HEK293 (cell line): Measurements from ENCODE around the gene PLEKHG3.

Source experiments
- CTCF ChIA-PET: fragments of 350-600 bp; formaldehyde crosslinking; extraction: SDS; loops from one replicate; lab custom pipeline; 2021; ENCODE audit warnings: antibody characterized with exemption; lab: Yijun Ruan, JAX
- POLR2A ChIA-PET: fragments of 300-600 bp; formaldehyde crosslinking; extraction: SDS; loops from one replicate; lab custom pipeline; 2020; ENCODE audit warnings: antibody characterized with exemption, inconsistent platforms; lab: Yijun Ruan, JAX
- H3K27ac ChIP-seq: fragments of 200-500 bp; sonication (Bioruptor generic); 2 replicates; pipeline ENCODE4 v1.5.1; 2014; ENCODE audit warnings: low read depth, low read length, control low read depth, inconsistent platforms; ENCODE audit errors: extremely low read depth
- H3K36me3 ChIP-seq, 2 experiments: fragments of 200-500 bp in 1 of 2; sonication (Bioruptor generic) in 1 of 2; 1 replicate in 1 of 2; 2 replicates in 1 of 2; pipeline ENCODE4 v1.5.1; 2014 to 2017; ENCODE audit warnings: inconsistent platforms in 2 of 2, low read length in 2 of 2; ENCODE audit not compliant: control insufficient read depth in 2 of 2, insufficient read depth in 1 of 2
- H3K4me1 ChIP-seq: fragments of 200-500 bp; sonication (Bioruptor generic); 2 replicates; pipeline ENCODE4 v1.5.1; 2014; ENCODE audit warnings: mild to moderate bottlenecking, low read length, inconsistent platforms; ENCODE audit not compliant: control insufficient read depth, insufficient read depth
- H3K4me3 ChIP-seq: 2 replicates; pipeline ENCODE4 v1.5.1; 2011; ENCODE audit warnings: low read depth, mild to moderate bottlenecking, control low read depth, low read length, moderate library complexity
- H3K9me3 ChIP-seq: fragments of 200-500 bp; sonication (Bioruptor generic); 2 replicates; pipeline ENCODE4 v1.5.1; 2014; ENCODE audit warnings: low read depth, low read length, inconsistent platforms; ENCODE audit not compliant: control insufficient read depth, insufficient read depth
- GLIS1 ChIP-seq: fragments of 450-650 bp; formaldehyde crosslinking; IDR thresholded peaks from 2 replicates; pipeline ENCODE4 v1.5.1; 2016; ENCODE audit warnings: missing biosample characterization, missing genetic modification characterization
- PRDM10 ChIP-seq: fragments of 450-650 bp; formaldehyde crosslinking; IDR thresholded peaks from 2 replicates; pipeline ENCODE4 v1.5.1; 2016; ENCODE audit warnings: missing biosample characterization, missing genetic modification characterization
- REST ChIP-seq: fragments of 450-650 bp; formaldehyde crosslinking; IDR thresholded peaks from 2 replicates; pipeline ENCODE4 v1.5.1; 2016; ENCODE audit warnings: missing biosample characterization, missing genetic modification characterization
- ZBTB8A ChIP-seq: fragments of 450-650 bp; formaldehyde crosslinking; IDR thresholded peaks from 2 replicates; pipeline ENCODE4 v1.5.1; 2016; ENCODE audit warnings: missing biosample characterization, missing genetic modification characterization
- ZNF155 ChIP-seq: fragments of 450-650 bp; formaldehyde crosslinking; IDR thresholded peaks from 2 replicates; pipeline ENCODE4 v1.5.1; 2016; ENCODE audit warnings: missing biosample characterization, missing genetic modification characterization
- ZNF18 ChIP-seq: fragments of 450-650 bp; formaldehyde crosslinking; IDR thresholded peaks from 2 replicates; pipeline ENCODE4 v1.5.1; 2016; ENCODE audit warnings: missing biosample characterization, missing genetic modification characterization
- ZNF24 ChIP-seq: fragments of 450-650 bp; formaldehyde crosslinking; IDR thresholded peaks from 2 replicates; pipeline ENCODE4 v1.5.1; 2016; ENCODE audit warnings: missing biosample characterization, missing genetic modification characterization
- ZNF324 ChIP-seq: fragments of 450-650 bp; formaldehyde crosslinking; IDR thresholded peaks from 2 replicates; pipeline ENCODE4 v1.5.1; 2016; ENCODE audit warnings: missing biosample characterization, missing genetic modification characterization
- ZNF521 ChIP-seq: fragments of 450-650 bp; formaldehyde crosslinking; IDR thresholded peaks from 2 replicates; pipeline ENCODE4 v1.5.1; 2017; ENCODE audit warnings: missing biosample characterization, mild to moderate bottlenecking, missing genetic modification characterization
- ZNF624 ChIP-seq: fragments of 450-650 bp; formaldehyde crosslinking; IDR thresholded peaks from 2 replicates; pipeline ENCODE4 v1.5.1; 2017; ENCODE audit warnings: missing biosample characterization, missing genetic modification characterization
- ZNF768 ChIP-seq: fragments of 450-650 bp; formaldehyde crosslinking; IDR thresholded peaks from 2 replicates; pipeline ENCODE4 v1.5.1; 2018; ENCODE audit warnings: missing biosample characterization, mild to moderate bottlenecking, missing genetic modification characterization

Gene PLEKHG3

GRCh38 chr14:64725879-64726584, 21.8 kb downstream of the PLEKHG3 start:
- H3K4me1 ChIP-seq, result peaks cover 25% of the 10 kb centered on the region
- H3K9me3 ChIP-seq, result no peaks in the 10 kb centered on the region
- ChIA-PET POLR2A (interaction anchor here (0.5 to 1.0 kb wide), 4 partner anchors 22 to 1128 kb away, joined by 3 to 4 read pairs (median 4); partner anchors contain the start of gene PLEKHG3), CTCF (interaction anchor here (0.5 to 2.1 kb wide), 5 partner anchors 9 to 311 kb away, joined by 3 to 9 read pairs (median 3); no protein-coding TSS in a partner anchor)
- no peak overlapping the region for H3K27ac ChIP-seq
- TF ChIP-seq GLIS1 (tag by site-specific recombination), result no peak
- no peak for TF ChIP-seq ZNF624 (tag by site-specific recombination)
- TF ChIP-seq ZNF521 (tag by site-specific recombination), result no peak
- no peak for TF ChIP-seq ZNF155
- TF ChIP-seq ZNF24 (tag by site-specific recombination), result no peak
- no peak for TF ChIP-seq ZNF324
- TF ChIP-seq ZBTB8A, result no peak
- TF ChIP-seq ZNF18 (tag by site-specific recombination), result no peak
- H3K36me3 ChIP-seq, result peaks cover 0 to 36% of the 10 kb centered on the region in 2 experiments; a peak in 1 of 3 replicates
- no peak overlapping the region for H3K4me3 ChIP-seq

DNA sequence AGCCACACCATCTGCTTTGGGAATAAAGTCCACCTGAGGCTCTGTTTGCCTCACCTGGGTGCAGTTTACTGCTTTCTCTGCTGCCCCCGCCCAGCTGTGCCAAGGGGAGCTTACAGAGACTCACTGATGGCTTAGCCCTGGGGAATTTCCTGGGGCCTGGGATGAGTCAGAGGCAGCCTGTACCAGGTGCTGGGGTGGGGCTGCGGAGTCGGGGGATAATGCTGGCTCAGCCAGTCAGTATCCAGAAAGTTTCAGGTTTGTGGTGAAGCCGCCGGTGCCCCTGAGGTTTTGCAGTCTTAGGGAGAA, 22.3 kb downstream of the PLEKHG3 start:
- Histone ChIP-seq H3K9me3 (no peaks in the 10 kb centered on the region), H3K36me3 (peaks cover 0 to 41% of the 10 kb centered on the region in 2 experiments; a peak in 1 of 3 replicates), H3K4me1 (peaks cover 22% of the 10 kb centered on the region), H3K27ac (no peak overlapping the region), H3K4me3 (no peak overlapping the region)
- TF ChIP-seq PRDM10 (tag by site-specific recombination), result peak; percentile 18; the same call in 1 of the 2 replicates
- TF ChIP-seq ZNF768, result no peak
- POLR2A ChIA-PET, result interaction anchor here (0.5 to 0.8 kb wide), 3 partner anchors 27 to 1129 kb away, joined by 3 to 4 read pairs (median 4); no protein-coding TSS in a partner anchor
- CTCF ChIA-PET, result interaction anchor here (0.6 to 1.3 kb wide), 3 partner anchors 9 to 154 kb away, joined by 3 read pairs; no protein-coding TSS in a partner anchor

- peaks cover 0 to 52% of the 10 kb centered on the region in 2 experiments; a peak in 1 of 3 replicates for H3K36me3 ChIP-seq
- no peak overlapping the region for H3K27ac ChIP-seq
- ChIA-PET CTCF (no interaction called here), POLR2A (no interaction called here)
- no peaks in the 10 kb centered on the region for H3K9me3 ChIP-seq
- TF ChIP-seq REST (tag by site-specific recombination), result no peak
- H3K4me1 ChIP-seq, result peaks cover 22% of the 10 kb centered on the region
- no peak overlapping the region for H3K4me3 ChIP-seq
Measured at GRCh38 chr14:64727551-64728071, 23.4 kb downstream of the PLEKHG3 start.
